HuH-7.5 (cell line): ENCODE data around the gene AKAP13.
A peak's percentile ranks its signal among the peaks of the same experiment; 100 is the strongest.
"Not testable (repeated sequence)": the region's sequence is repeated elsewhere in the genome, so short reads cannot be mapped to it uniquely, and the experiment has no call there.

ENCODE experiments used
- DNase-seq: peaks from one replicate; pipeline ENCODE4 v3.0.0; 2011; ENCODE audit warnings: low spot score

AKAP13 gene

DNA sequence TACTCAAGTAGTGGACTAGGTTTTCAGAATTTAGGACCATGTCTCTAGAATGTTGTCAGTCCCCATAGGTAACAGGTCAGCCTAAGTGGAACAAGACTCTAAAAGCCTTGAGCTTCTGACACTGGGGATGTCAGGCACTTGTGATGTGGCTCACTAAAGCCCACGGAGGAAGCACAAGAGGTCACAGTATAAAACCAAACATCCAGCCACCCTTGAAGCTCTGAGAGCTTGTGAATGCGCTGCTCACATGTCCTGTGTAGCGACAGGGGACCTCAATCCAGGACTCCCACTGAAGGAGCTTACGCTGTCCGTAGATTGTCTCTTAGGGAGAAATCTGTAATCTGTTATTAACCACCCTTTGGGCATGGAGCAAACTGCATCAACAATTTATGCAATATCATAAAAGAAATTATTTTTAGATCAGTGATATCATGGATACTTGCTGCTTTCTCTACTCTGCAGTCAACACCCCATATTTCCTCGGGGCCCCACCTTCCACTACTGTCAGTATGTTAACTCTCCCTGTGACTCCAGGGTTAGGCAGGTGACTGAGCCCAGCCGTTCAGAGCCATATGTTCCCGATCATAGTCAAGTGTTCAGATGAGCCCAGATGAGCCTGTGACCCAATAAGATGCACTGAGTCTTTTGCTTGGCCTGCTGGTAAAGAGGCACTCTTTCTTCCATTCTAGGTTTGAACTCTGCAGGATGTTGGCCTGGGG lies 32.2 kb upstream of the AKAP13 start:
- DNase-seq: not testable (repeated sequence)

- DNase-seq: not testable (repeated sequence)
These were observed 31.3 kb upstream of the AKAP13 start for GRCh38 chr15:85349062-85349461.

DNA sequence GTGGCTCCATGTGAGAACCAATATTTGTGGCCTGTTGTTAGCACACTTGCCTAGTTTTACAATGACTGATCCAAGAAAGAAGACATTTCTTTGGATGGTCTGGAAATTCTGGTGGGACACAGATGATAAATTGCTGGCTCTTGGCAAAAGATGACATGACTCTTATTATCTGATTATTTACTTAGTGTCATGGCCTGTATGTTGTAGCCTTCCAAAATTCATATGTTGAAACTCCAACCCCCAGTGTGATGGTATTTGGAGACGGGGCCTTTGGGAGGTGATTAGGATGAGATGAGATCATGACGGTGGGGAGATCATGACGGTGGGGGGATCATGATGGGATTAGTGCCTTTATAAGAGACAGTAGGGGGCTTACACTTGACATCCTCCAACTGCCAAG lies 30.0 kb upstream of the AKAP13 start:
- no peak for DNase-seq

- DNase-seq: not testable (repeated sequence)
These were observed 28.9 kb upstream of the AKAP13 start for GRCh38 chr15:85351501-85351900.

DNA sequence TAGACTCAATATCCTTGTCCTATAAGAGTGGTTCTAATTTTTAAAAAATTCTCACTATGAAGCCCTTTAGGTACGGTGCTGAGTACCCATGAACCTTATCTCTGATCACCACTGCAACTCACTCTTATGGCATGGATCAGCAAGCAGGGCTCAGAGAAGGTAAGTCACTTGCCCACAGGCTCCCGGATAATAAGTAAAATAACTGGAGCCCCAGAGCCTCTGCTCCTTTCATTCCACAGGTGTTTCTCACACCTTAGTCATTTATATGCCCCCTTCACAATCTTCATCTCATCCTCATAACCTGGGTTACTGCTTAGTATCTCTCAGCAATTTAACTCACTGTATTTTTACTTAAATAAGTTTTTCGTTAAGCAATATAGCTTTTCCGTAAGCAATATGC lies 28.4 kb upstream of the AKAP13 start:
- no peak for DNase-seq

DNA sequence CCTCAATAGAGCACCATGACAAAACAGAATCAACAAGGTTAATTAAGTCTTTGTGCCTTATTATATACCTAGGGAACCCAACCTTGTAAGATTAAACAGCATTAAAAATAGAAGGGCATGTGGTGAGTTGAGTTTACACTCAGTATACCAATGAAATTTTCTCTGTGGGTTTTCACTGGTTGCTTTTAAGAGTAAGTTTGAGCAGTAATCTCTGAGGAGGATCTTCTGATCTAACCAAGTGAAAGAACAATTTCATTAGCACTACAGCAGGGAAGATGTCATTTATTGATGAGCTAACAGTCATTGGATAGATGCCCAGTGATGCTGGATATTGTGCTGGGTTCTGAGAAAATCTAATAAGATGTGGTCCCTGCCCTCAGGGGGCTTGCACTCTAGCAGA lies 26.9 kb upstream of the AKAP13 start:
- DNase-seq: no peak

DNA sequence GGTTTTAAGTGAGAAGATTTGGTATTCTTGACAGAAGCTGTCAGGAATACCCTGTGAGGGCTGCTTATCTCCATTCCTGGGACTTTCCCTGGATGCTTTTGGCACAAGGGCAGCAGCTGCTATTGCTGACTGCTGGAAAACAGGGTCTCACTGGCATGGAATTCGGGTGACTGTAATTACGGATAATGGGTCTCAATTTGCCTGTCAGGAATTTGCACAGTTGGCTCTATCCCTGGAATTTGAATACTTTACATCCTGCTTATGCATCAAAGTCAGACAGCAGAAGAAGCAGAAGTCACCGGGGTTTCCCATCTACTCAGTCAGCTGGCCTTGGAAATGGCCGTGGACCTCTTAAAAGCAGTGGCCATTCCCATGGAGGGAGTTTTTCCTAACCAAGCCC lies 25.9 kb upstream of the AKAP13 start:
- no peak for DNase-seq

DNA sequence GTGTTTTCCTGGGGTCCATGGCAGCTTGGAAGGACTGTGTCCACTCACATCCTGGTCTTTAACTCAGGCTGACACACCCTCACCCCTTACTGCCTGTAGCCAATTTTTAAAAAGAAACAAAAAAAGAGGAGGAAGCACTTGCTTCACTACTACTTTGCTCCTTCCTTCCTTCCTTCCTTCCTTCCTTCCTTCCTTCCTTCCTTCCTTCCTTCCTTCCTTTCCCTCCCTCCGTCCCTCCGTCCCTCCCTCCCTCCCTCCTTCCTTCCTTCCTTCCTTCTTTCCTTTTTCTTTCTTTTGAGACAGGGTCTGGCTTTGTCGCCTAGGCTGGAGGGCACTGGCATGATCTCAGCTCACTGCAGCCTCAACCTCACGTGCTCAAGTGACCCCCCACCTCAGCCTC lies 25.5 kb upstream of the AKAP13 start:
- DNase-seq: no peak

DNA sequence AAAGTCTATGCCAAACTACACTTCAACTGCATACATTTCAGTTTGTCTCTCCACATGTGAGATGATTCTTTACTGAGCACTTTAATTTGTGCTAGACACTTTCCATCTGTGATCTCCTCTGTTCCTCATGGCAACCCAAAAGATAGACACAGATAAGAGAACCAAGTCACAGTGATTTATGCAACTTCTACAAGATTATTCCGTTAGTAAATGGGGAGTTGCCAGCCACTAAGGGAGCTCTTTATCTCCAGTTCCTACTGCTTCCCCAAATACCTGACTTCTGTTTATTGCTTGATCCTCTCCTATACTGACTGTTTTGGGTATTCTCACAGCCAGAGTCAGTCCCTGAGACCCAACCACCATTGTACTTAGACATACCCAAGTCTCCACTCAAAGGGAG lies 24.1 kb upstream of the AKAP13 start:
- DNase-seq: no peak

DNA sequence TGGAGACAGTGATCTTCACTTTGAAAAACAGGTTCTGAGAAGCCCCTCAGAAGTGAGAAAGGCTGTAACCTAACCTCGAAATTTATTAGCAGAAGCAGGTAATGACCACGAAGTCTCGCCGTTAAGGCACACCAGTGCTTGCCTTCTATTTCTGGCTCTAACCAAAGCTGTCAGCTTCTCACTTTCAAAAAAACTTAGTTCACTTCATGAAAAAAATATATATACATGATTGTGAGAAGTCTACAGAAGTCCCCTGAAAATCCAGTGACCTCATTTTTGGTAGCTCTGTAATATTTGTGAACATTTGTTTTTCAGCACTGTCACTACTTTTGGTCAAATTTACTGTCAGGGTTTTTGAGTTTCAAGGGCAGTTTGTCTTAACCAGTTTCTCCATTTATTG lies 19.1 kb upstream of the AKAP13 start:
- no peak for DNase-seq

DNA sequence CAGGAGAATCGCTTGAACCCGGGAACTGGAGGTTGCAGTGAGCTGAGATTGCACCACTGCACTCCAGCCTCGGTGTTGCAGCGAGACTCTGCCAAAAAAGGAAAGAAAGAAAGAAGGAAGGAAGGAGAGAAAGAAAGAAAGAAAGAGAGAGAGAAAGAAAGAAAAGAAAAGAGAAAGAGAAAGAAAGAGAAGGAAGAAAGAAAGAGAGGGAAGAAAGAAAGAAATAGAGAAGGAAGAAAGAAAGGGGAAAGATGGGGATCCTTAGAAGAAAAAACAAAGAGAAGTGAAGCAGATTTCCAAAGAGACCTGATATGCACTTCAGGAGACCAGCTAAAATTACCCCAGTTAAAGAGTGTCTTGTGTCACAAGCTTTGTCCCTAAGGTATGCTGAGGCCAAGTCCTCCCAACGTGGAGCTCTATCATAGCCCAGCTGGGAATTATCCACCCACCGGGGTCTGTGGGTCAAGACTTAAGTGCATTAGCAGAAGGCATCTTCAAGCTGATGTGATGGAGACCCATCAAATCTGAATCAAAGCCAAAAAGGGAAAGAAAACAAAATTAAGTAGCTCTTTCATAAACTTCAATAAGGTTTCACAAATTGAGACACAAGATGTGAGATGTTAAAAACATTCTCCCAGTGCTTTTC lies 17.8 kb upstream of the AKAP13 start:
- no peak for DNase-seq

- DNase-seq: no peak
These were observed 14.4 kb upstream of the AKAP13 start for GRCh38 chr15:85365980-85366379.

DNA sequence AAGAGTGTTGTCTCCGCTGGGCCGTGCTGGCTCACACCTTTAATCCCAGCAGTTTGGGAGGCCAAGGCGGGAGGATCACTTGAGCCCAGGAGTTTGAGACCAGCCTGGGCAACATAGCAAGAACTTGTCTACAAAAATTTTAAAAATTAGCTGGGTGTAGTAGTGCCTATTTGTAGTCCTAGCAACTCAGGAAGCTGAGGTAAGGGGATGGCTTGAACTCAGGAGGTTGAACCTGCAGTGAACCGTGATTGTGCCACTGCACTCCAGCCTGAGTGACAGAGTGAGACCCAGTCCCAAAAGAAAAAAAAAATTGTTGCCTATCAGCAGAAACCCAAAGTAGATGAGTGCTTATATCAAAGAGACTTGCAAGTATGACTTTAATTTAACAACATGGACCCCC lies 12.7 kb upstream of the AKAP13 start:
- DNase-seq: no peak

- no peak for DNase-seq
These were observed 5.6 kb upstream of the AKAP13 start for GRCh38 chr15:85374831-85375230.

GRCh38 chr15:85377269-85377668 lies 3.1 kb upstream of the AKAP13 start:
- no peak for DNase-seq

DNA sequence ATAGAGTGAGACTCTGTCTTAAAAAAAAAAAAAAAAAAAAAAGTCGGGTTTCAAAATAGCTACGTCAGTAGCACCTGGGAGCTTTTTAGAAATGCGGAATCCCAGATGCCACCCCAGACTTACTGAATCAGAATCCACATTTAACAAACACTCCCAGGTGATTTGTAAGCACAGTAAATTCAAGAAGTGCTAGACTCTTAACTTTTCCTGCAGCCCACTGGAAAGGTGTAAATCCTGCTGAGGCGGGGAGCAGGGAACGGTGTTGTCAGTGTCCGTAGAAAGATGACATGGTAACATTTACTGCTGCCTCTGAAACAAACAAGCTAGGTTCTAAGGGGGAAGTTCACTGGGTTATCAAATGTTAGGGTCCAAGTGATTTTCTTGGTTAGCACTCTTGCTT lies 2.4 kb upstream of the AKAP13 start:
- DNase-seq: no peak

DNA sequence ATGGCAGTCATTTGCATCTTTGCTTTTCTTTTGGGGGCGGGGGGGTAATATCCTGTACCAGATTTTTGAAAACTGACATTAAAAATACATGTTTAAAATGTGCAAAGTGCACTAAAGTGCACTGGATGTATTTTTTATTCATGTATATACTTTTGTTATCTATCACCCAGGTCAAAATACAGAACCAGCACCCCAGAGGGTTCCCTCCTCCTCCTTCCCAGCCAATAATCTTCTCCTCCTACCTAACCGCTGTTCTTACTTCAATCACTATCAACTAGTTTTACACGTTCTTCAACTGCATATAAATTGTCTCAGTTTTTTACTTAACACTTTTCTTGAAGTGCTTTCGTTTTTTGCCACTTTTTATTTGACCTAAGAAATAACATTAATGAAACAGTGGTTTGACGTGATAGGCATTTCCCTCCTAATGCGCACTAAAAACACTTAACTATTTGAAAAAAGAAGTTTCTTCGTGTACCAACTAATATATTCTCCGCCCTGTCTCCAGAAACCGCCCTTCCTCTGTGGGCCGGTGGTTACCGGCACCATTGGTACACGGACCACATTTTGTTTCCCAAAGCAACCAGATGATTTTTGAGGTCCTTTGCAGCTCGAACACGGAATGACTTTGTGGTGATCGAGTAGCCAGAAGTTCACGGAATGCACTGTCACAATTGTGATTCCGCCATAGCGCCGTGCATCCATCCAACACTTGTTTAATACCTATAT lies 836 bp upstream of the AKAP13 start:
- no peak for DNase-seq

- DNase-seq: peak; percentile 61
These were observed 624 bp downstream of the AKAP13 start for GRCh38 chr15:85380812-85381642.

- DNase-seq: no peak
These were observed 1.7 kb downstream of the AKAP13 start for GRCh38 chr15:85381850-85382751.

DNA sequence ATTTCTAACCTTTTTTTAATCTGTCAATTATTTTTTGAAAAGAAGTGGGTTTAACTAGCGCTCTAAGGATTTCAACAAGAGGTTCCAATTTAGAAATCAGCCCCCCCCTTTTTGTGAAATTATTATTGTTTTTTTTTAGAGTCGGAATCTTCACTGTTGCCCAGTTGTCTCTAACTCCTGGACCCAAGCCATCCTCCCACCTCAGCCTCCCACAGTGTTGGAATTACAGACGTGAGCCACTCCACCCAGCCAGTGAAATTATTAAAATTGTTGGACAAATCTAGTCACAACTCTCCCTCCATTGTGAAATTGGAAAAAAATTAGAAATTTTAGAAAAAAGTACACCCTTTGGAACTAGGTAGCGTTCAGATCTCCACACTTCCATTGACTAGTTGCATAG lies 2.5 kb downstream of the AKAP13 start:
- no peak for DNase-seq

GRCh38 chr15:85383470-85384148 lies 3.2 kb downstream of the AKAP13 start:
- DNase-seq: no peak
